ENCODE data around the gene TMEM236.

The TMEM236 gene

GRCh38 chr10:17788646-17789045, 36.6 kb downstream of the TMEM236 start:
- DNase-seq (ENCODE audit: low spot score): no peak

GRCh38 chr10:17789396-17789795, 37.4 kb downstream of the TMEM236 start:
- no peak for DNase-seq (ENCODE audit: low spot score)

GRCh38 chr10:17790651-17791050, 38.6 kb downstream of the TMEM236 start:
- no peak for DNase-seq (ENCODE audit: low spot score)

- no peak for DNase-seq (ENCODE audit: low spot score)
These were observed 41.0 kb downstream of the TMEM236 start for GRCh38 chr10:17792991-17793390.

- no peak for DNase-seq (ENCODE audit: low spot score)
These were observed 42.0 kb downstream of the TMEM236 start for GRCh38 chr10:17793823-17794644.

GRCh38 chr10:17795083-17795482, 43.1 kb downstream of the TMEM236 start:
- DNase-seq (ENCODE audit: low spot score): no peak

- DNase-seq (ENCODE audit: low spot score): no peak
These were observed 44.0 kb downstream of the TMEM236 start for GRCh38 chr10:17795813-17796594.

GRCh38 chr10:17801507-17801906, 49.5 kb downstream of the TMEM236 start:
- DNase-seq (ENCODE audit: low spot score): no peak

- no peak for DNase-seq (ENCODE audit: low spot score)
These were observed 50.3 kb downstream of the TMEM236 start for GRCh38 chr10:17802350-17802749.

GRCh38 chr10:17802976-17803375, 51.0 kb downstream of the TMEM236 start:
- no peak for DNase-seq (ENCODE audit: low spot score)

GRCh38 chr10:17805330-17805729, 53.3 kb downstream of the TMEM236 start:
- DNase-seq (ENCODE audit: low spot score): no peak

GRCh38 chr10:17805921-17806577, 54.0 kb downstream of the TMEM236 start:
- DNase-seq (ENCODE audit: low spot score): peak; percentile 32

GRCh38 chr10:17808971-17809841, 57.2 kb downstream of the TMEM236 start, which contains the start of gene MRC1:
Gene MRC1, plus strand, starts transcription at chr10:17809348. Its CDS starts 118 bp downstream, at chr10:17809466.
- no peak for DNase-seq (ENCODE audit: low spot score)

- DNase-seq (ENCODE audit: low spot score): no peak
These were observed 59.3 kb downstream of the TMEM236 start for GRCh38 chr10:17811146-17811865.

- DNase-seq (ENCODE audit: low spot score): no peak
These were observed 63.0 kb downstream of the TMEM236 start for GRCh38 chr10:17814973-17815372.

- no peak for DNase-seq (ENCODE audit: low spot score)
These were observed 64.2 kb downstream of the TMEM236 start for GRCh38 chr10:17816199-17816598.

- no peak for DNase-seq (ENCODE audit: low spot score)
These were observed 65.3 kb downstream of the TMEM236 start for GRCh38 chr10:17817316-17817715.

GRCh38 chr10:17817790-17818189, 65.8 kb downstream of the TMEM236 start:
- DNase-seq (ENCODE audit: low spot score): no peak

- DNase-seq (ENCODE audit: low spot score): no peak
These were observed 67.8 kb downstream of the TMEM236 start for GRCh38 chr10:17819836-17820235.

- no peak for DNase-seq (ENCODE audit: low spot score)
These were observed 68.9 kb downstream of the TMEM236 start for GRCh38 chr10:17820943-17821342.

GRCh38 chr10:17821893-17822292, 69.9 kb downstream of the TMEM236 start:
- no peak for DNase-seq (ENCODE audit: low spot score)
